UCSD-AML1 (cell line): ENCODE measurements around the gene XPNPEP1.

Experiments
- DNase-seq: peaks from one replicate; lab custom pipeline; 2025; ENCODE audit not compliant: unreplicated experiment; lab: John Stamatoyannopoulos, UW

Gene XPNPEP1

GRCh38 chr10:109820620-109821405 lies 102.5 kb downstream of the XPNPEP1 start:
- no peak for DNase-seq

DNA sequence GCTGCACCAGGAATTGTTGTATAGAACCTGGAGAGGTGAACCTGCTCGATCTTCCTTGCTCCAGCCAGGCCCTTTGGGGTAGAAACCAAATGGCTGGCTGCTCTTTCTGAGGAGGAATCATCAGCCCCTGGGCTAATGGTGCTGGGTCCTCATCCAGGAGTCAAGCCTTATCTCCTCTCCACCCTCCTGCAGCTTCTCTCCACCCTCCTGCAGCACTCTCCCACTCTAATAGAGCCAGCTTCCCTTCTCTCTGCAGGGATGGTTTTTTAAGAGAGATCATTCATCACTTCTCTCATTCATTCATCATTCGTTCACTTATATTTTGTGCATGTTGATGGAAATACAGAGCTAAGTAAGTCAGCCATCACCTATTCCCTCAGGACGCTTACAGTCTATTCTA lies 103.5 kb downstream of the XPNPEP1 start:
- DNase-seq: no peak
